ENCODE results near the gene HSPA1A.
A peak's percentile ranks its signal among the peaks of the same experiment; 100 is the strongest.
"Not testable (repeated sequence)": the region's sequence is repeated elsewhere in the genome, so short reads cannot be mapped to it uniquely, and the experiment has no call there.

Gene HSPA1A

GRCh38 chr6:31837369-31838113 is 22.2 kb downstream of the HSPA1A start:
- DNase-seq: no peak

GRCh38 chr6:31838114-31838553 is 22.8 kb downstream of the HSPA1A start:
- not testable (repeated sequence) for DNase-seq

GRCh38 chr6:31838968-31839367 is 23.6 kb downstream of the HSPA1A start:
- DNase-seq: no peak

GRCh38 chr6:31839779-31840126 is 24.4 kb downstream of the HSPA1A start:
- DNase-seq: not testable (repeated sequence)

GRCh38 chr6:31842053-31842452 is 26.7 kb downstream of the HSPA1A start:
- DNase-seq: no peak

- DNase-seq: no peak
Observed at GRCh38 chr6:31844507-31844906, 29.2 kb downstream of the HSPA1A start.

GRCh38 chr6:31847276-31847978 is 32.1 kb downstream of the HSPA1A start:
- no peak for DNase-seq

GRCh38 chr6:31850765-31851484 is 35.6 kb downstream of the HSPA1A start:
- DNase-seq: no peak

GRCh38 chr6:31851485-31851832 is 36.1 kb downstream of the HSPA1A start:
- DNase-seq: no peak

- DNase-seq: not testable (repeated sequence)
Observed at GRCh38 chr6:31851980-31852718, 36.8 kb downstream of the HSPA1A start.

GRCh38 chr6:31857774-31858173 is 42.4 kb downstream of the HSPA1A start:
- DNase-seq: not testable (repeated sequence)

GRCh38 chr6:31858707-31859106 is 43.4 kb downstream of the HSPA1A start:
- no peak for DNase-seq

- no peak for DNase-seq
Observed at GRCh38 chr6:31859923-31860322, 44.6 kb downstream of the HSPA1A start.

GRCh38 chr6:31860349-31860748 is 45.0 kb downstream of the HSPA1A start:
- no peak for DNase-seq

GRCh38 chr6:31861150-31861549 is 45.8 kb downstream of the HSPA1A start:
- no peak for DNase-seq

- no peak for DNase-seq
Observed at GRCh38 chr6:31861919-31862343, 46.6 kb downstream of the HSPA1A start.

- DNase-seq: peak; percentile 98
Observed at GRCh38 chr6:31862344-31863235, 47.2 kb downstream of the HSPA1A start, which contains the start of gene NEU1. TSS of gene NEU1 (minus strand) at chr6:31862821. CDS start at chr6:31862776, 45 bp downstream.

- not testable (repeated sequence) for DNase-seq
Observed at GRCh38 chr6:31864123-31864562, 48.8 kb downstream of the HSPA1A start.

GRCh38 chr6:31864818-31865204 is 49.5 kb downstream of the HSPA1A start:
- no peak for DNase-seq

GRCh38 chr6:31865205-31866118 is 50.1 kb downstream of the HSPA1A start:
- no peak for DNase-seq

All from SHP77 treated with DMSO at 0.1 percent for 48 hours (cell line).